ENCODE measurements around the gene SORCS2. TPM values are rescaled to one million over a fixed set of nuclear protein-coding genes. Genes with fewer than 3 reads are reported as not detected.

Gene SORCS2
- polyA plus RNA-seq, 3 donors = 0.46 to 0.55 TPM; not detected in 1

GRCh38 chr4:7476820-7477219, 284.5 kb downstream of the SORCS2 start:
- Histone ChIP-seq H4K20me1 (ENCODE audit: insufficient read depth, low read length) (no peaks in the 10 kb centered on the region), H3K4me2 (replicated peaks; ENCODE audit: extremely low read depth, low read length, poor library complexity, severe bottlenecking) (no peak overlapping the region), H3K36me3 (replicated peaks in 1 of 2; ENCODE audit: control insufficient read depth in 1 of 2, insufficient read depth in 2 of 2, low read length in 2 of 2) (no peaks in the 10 kb centered on the region), H3K4me3 (replicated peaks in 1 of 3; ENCODE audit: low read depth in 2 of 3, low read length in 3 of 3) (no peak overlapping the region), H2AFZ (ENCODE audit: insufficient read depth, low read depth, low read length, poor library complexity, severe bottlenecking) (no peak overlapping the region), H3K79me2 (ENCODE audit: insufficient read depth, low read length) (no peaks in the 10 kb centered on the region), H3K4me1 (ENCODE audit: control insufficient read depth in 1 of 2, insufficient read depth in 2 of 2, low read length in 2 of 2) (no peaks in the 10 kb centered on the region), H3K9me3 (replicated peaks in 1 of 2; ENCODE audit: control insufficient read depth in 1 of 2, insufficient read depth in 1 of 2, low read length in 2 of 2) (no peaks in the 10 kb centered on the region), H3K27me3 (ENCODE audit: control insufficient read depth in 2 of 2, insufficient read depth in 2 of 2, low read length in 2 of 2) (no peaks in the 10 kb centered on the region), H3K9ac (ENCODE audit: insufficient read depth, low read length, poor library complexity, severe bottlenecking) (no peak overlapping the region), H3K27ac (ENCODE audit: low read depth in 1 of 2, low read length in 2 of 2) (no peak overlapping the region)
- no peak for DNase-seq
- H3K36me3 Mint-ChIP-seq = no peaks in the 10 kb centered on the region
- no peak for TF ChIP-seq CTCF (IDR thresholded peaks at IDR 0.05)
- H3K9me3 Mint-ChIP-seq = peaks cover 0 to 8% (median 2%) of the 10 kb centered on the region in 7 donors
- no peak overlapping the region for H3K4me3 Mint-ChIP-seq
- WGBS (ENCODE audit: insufficient coverage) = 71% methylated on average over 4 of the region's 6 CpGs
- H3K4me1 Mint-ChIP-seq = no peaks in the 10 kb centered on the region
- intact Hi-C loops (cut with micrococcal nuclease) = no loop called here
- no peak overlapping the region for H3K27ac Mint-ChIP-seq
- peaks cover 14 to 18% (median 16%) of the 10 kb centered on the region in 3 donors for H3K27me3 Mint-ChIP-seq (ENCODE audit: low read depth in 3 of 3)

DNA sequence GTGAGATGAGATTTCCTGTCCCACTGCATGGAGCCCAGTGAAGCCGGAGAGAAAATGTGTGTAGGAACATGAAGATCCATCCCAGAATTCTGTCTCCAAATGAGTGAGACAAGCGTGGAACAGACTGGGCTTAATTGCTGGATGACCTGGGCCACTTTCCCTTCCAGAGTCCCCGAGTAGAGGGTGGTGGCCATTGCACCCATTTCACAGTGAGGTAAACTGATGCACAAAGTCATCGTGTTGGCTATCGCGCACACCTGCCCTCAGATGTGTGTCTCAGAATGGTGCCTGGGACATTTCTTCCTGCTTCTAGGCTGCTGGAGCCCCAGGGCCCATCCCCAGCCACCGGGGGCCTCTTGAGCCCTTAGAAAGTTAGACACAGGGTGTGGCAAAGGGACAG, 285.4 kb downstream of the SORCS2 start:
- Histone ChIP-seq H3K36me3 (replicated peaks in 1 of 2; ENCODE audit: control insufficient read depth in 1 of 2, insufficient read depth in 2 of 2, low read length in 2 of 2) (no peaks in the 10 kb centered on the region), H3K79me2 (ENCODE audit: insufficient read depth, low read length) (no peaks in the 10 kb centered on the region), H2AFZ (ENCODE audit: insufficient read depth, low read depth, low read length, poor library complexity, severe bottlenecking) (no peak overlapping the region), H3K4me2 (replicated peaks; ENCODE audit: extremely low read depth, low read length, poor library complexity, severe bottlenecking) (no peak overlapping the region), H3K4me1 (ENCODE audit: control insufficient read depth in 1 of 2, insufficient read depth in 2 of 2, low read length in 2 of 2) (no peaks in the 10 kb centered on the region), H3K9me3 (replicated peaks in 1 of 2; ENCODE audit: control insufficient read depth in 1 of 2, insufficient read depth in 1 of 2, low read length in 2 of 2) (no peaks in the 10 kb centered on the region), H4K20me1 (ENCODE audit: insufficient read depth, low read length) (no peaks in the 10 kb centered on the region), H3K4me3 (replicated peaks in 1 of 3; ENCODE audit: low read depth in 2 of 3, low read length in 3 of 3) (no peak overlapping the region), H3K9ac (ENCODE audit: insufficient read depth, low read length, poor library complexity, severe bottlenecking) (no peak overlapping the region), H3K27ac (ENCODE audit: low read depth in 1 of 2, low read length in 2 of 2) (no peak overlapping the region), H3K27me3 (ENCODE audit: control insufficient read depth in 2 of 2, insufficient read depth in 2 of 2, low read length in 2 of 2) (no peaks in the 10 kb centered on the region)
- 94% methylated on average over 7 of the region's 7 CpGs for WGBS (ENCODE audit: insufficient coverage)
- H3K36me3 Mint-ChIP-seq = no peaks in the 10 kb centered on the region
- no peaks in the 10 kb centered on the region for H3K4me1 Mint-ChIP-seq
- no peak for DNase-seq
- peaks cover 0 to 11% (median 3%) of the 10 kb centered on the region in 7 donors for H3K9me3 Mint-ChIP-seq
- H3K4me3 Mint-ChIP-seq = no peak overlapping the region
- H3K27ac Mint-ChIP-seq = no peak overlapping the region
- no peak for TF ChIP-seq CTCF (IDR thresholded peaks at IDR 0.05)
- H3K27me3 Mint-ChIP-seq (ENCODE audit: low read depth in 3 of 3) = peaks cover 6 to 12% (median 7%) of the 10 kb centered on the region in 3 donors
- intact Hi-C loops (cut with micrococcal nuclease) = no loop called here

Measured in CD14-positive monocyte (primary cell).